B cell (primary cell): ENCODE data around the gene MTCL1. TPM values are rescaled to one million over a fixed set of nuclear protein-coding genes. Genes with fewer than 3 reads are reported as not detected.

Experiments
- ATAC-seq: fragments of 200-7000 bp; cut with Tn5 transposase; one replicate; pipeline ENCODE4 v1.10.0; 2021; ENCODE audit warnings: low read depth, mild to moderate bottlenecking, moderate number of reproducible peaks, moderate library complexity
- CTCF ChIA-PET: fragments of 350-600 bp; sonication (Branson Sonifier 250); formaldehyde crosslinking; loops from one replicate; lab custom pipeline; 2021; ENCODE audit warnings: antibody characterized with exemption, inconsistent platforms; lab: Charles Lee
- POLR2A ChIA-PET: fragments of 350-600 bp; sonication (Branson Sonifier 250); formaldehyde crosslinking; loops from one replicate; lab custom pipeline; 2021; ENCODE audit warnings: antibody characterized with exemption; lab: Charles Lee
- DNase-seq: peaks from one replicate; pipeline ENCODE4 v3.0.0; 2013
- H2AFZ ChIP-seq: 2 replicates; pipeline ENCODE4 v1.6.1; 2012; ENCODE audit warnings: mild to moderate bottlenecking, low read depth, low read length; ENCODE audit not compliant: insufficient read depth, poor library complexity, severe bottlenecking
- H3K27ac ChIP-seq, 2 donors: 1 replicate in 1 of 2; 2 replicates in 1 of 2; pipeline ENCODE4 v1.5.1; 2012 to 2013; ENCODE audit warnings: low read length in 2 of 2, mild to moderate bottlenecking in 2 of 2, moderate library complexity in 1 of 2
- H3K27me3 ChIP-seq, 4 experiments: fragments of 200-600 bp in 1 of 4; sonication (generic) in 1 of 4; replicated peaks in 1 of 4; 1 replicate in 2 of 4; 2 replicates in 2 of 4; pipeline versions ENCODE4 v1.6.1 to v1.7.0; 2013 to 2016; ENCODE audit warnings: low read length in 3 of 4, mild to moderate bottlenecking in 2 of 4, mixed read lengths in 1 of 4, moderate library complexity in 1 of 4; ENCODE audit not compliant: insufficient read depth in 4 of 4, control insufficient read depth in 3 of 4; ENCODE audit errors: control extremely low read depth in 1 of 4
- H3K36me3 ChIP-seq, 2 experiments: replicated peaks in 1 of 2; 1 replicate in 1 of 2; 2 replicates in 1 of 2; pipeline versions ENCODE4 v1.6.1 to v1.7.1; 2013; ENCODE audit warnings: low read length in 1 of 2; ENCODE audit not compliant: insufficient read depth in 2 of 2, control insufficient read depth in 1 of 2; ENCODE audit errors: control extremely low read depth in 1 of 2, extremely low read depth in 1 of 2
- H3K4me1 ChIP-seq, 2 donors: fragments of 200-600 bp in 1 of 2; sonication (generic) in 1 of 2; 1 replicate in 1 of 2; 2 replicates in 1 of 2; pipeline versions ENCODE4 v1.5.1 to v1.6.1; 2013 to 2017; ENCODE audit warnings: low read length in 2 of 2; ENCODE audit not compliant: control insufficient read depth in 2 of 2, insufficient read depth in 2 of 2
- H3K4me2 ChIP-seq: replicated peaks from 2 replicates; pipeline ENCODE3; 2012; ENCODE audit warnings: mild to moderate bottlenecking, low read depth, low read length; ENCODE audit not compliant: poor library complexity, severe bottlenecking
- H3K4me3 ChIP-seq, 5 experiments: fragments of 200-600 bp in 1 of 5; sonication (generic) in 1 of 5; 1 replicate in 3 of 5; 2 replicates in 2 of 5; pipeline versions ENCODE4 v1.5.1 to v1.7.0; 2011 to 2016; ENCODE audit warnings: low read length in 4 of 5, mild to moderate bottlenecking in 4 of 5, low read depth in 2 of 5, control low read depth in 1 of 5, moderate library complexity in 1 of 5; ENCODE audit not compliant: insufficient read depth in 1 of 5; ENCODE audit errors: control extremely low read depth in 1 of 5, extremely low read depth in 1 of 5
- H3K79me2 ChIP-seq: fragments of 200-600 bp; sonication (generic); one replicate; pipeline ENCODE4 v1.6.0; 2016; ENCODE audit warnings: low read length; ENCODE audit not compliant: control insufficient read depth, insufficient read depth
- H3K9ac ChIP-seq: fragments of 200-600 bp; sonication (generic); 2 replicates; pipeline ENCODE4 v1.6.1; 2017; ENCODE audit warnings: mild to moderate bottlenecking, low read length, moderate library complexity
- H3K9me3 ChIP-seq, 3 donors: one replicate each; pipeline versions ENCODE4 v1.6.1 to v1.7.1; 2013; ENCODE audit warnings: low read length in 2 of 3; ENCODE audit not compliant: control insufficient read depth in 2 of 3, insufficient read depth in 1 of 3; ENCODE audit errors: control extremely low read depth in 1 of 3
- H4K20me1 ChIP-seq: 2 replicates; pipeline ENCODE4 v1.6.0; 2012; ENCODE audit warnings: mild to moderate bottlenecking, low read length; ENCODE audit not compliant: insufficient read depth, control insufficient read depth, poor library complexity, severe bottlenecking
- H3K27ac Mint-ChIP-seq: one replicate; pipeline ENCODE4 v1.8.0; 2021; ENCODE audit warnings: mixed read lengths
- H3K27me3 Mint-ChIP-seq: one replicate; pipeline ENCODE4 v1.8.0; 2021; ENCODE audit warnings: mixed read lengths
- H3K4me1 Mint-ChIP-seq: one replicate; pipeline ENCODE4 v1.8.0; 2021; ENCODE audit warnings: mixed read lengths
- H3K4me3 Mint-ChIP-seq: one replicate; pipeline ENCODE4 v1.8.0; 2021; ENCODE audit warnings: mixed read lengths
- H3K9me3 Mint-ChIP-seq: one replicate; pipeline ENCODE4 v1.8.0; 2022; ENCODE audit warnings: mixed read lengths; ENCODE audit not compliant: insufficient read depth
- CTCF ChIP-seq: fragments of 200-600 bp; IDR thresholded peaks from one replicate; pipeline ENCODE4 v1.8.0; 2022; ENCODE audit warnings: antibody characterized with exemption, mild to moderate bottlenecking
- EZH2 ChIP-seq: IDR thresholded peaks from 2 replicates; pipeline ENCODE4 v1.6.1; 2012; ENCODE audit warnings: borderline replicate concordance, low read depth, mild to moderate bottlenecking, moderate library complexity, low read length; ENCODE audit not compliant: insufficient read depth, poor library complexity, severe bottlenecking
- WGBS: methylation state at CpG from one replicate; pipeline ENCODE4 v1.1.5; 2013; ENCODE audit warnings: missing lambda C conversion rate; ENCODE audit not compliant: insufficient coverage; 5-methylcytosine and 5-hydroxymethylcytosine counted together
- intact Hi-C: fragments of 100-400 bp; cut with micrococcal nuclease; formaldehyde crosslinking; loops from one replicate; pipeline ENCODE4 v1.10.0; 2022
- polyA plus RNA-seq: library from polyadenylated mRNA; depleted of rRNA; stranded (reverse); fragments of >200 nt; gene quantifications from 2 replicates; pipeline ENCODE4 v1.2.3, GENCODE V29; 2012
- total RNA-seq, 2 donors: library from RNA; stranded (reverse); fragments of 120-200 nt in 1 of 2; gene quantifications; 1 replicate in 1 of 2; 2 replicates in 1 of 2; pipeline versions ENCODE4 v1.2.3 to v1.2.4, GENCODE V29; 2013 to 2022

MTCL1 gene
- total and polyA plus RNA-seq, 2 donors (not counting 1 experiment from before 2014, with no cell fraction given) = 2.7 to 5.8 TPM

GRCh38 chr18:8704361-8705237 lies 757 bp upstream of the MTCL1 start:
- Histone ChIP-seq H2AFZ (peak overlapping the region; percentile 96), H3K4me1 (peaks cover 22 to 27% of the 10 kb centered on the region in 2 donors), H3K36me3 (no peaks in the 10 kb centered on the region), H3K9me3 (peaks cover 0 to 7% (median 0%) of the 10 kb centered on the region in 3 donors), H4K20me1 (no peaks in the 10 kb centered on the region), H3K9ac (peak overlapping the region; percentile 83), H3K27ac (peak overlapping the region; percentile 35 to 40), H3K4me2 (peak overlapping the region; percentile 96), H3K79me2 (no peaks in the 10 kb centered on the region), H3K4me3 (peak overlapping the region; percentile 43 to 89 (median 64)), H3K27me3 (peaks cover 0 to 38% (median 19%) of the 10 kb centered on the region in 4 experiments)
- no peaks in the 10 kb centered on the region for H3K9me3 Mint-ChIP-seq
- no peak for TF ChIP-seq CTCF
- no peak for TF ChIP-seq EZH2
- H3K4me3 Mint-ChIP-seq = peak overlapping the region; percentile 96
- ChIA-PET POLR2A (no interaction called here), CTCF (interaction anchor here (0.7 to 2.4 kb wide), 5 partner anchors 8 to 283 kb away, joined by 3 to 6 read pairs (median 4); no protein-coding TSS in a partner anchor)
- DNase-seq = peak; percentile 90
- WGBS = under 1% methylated on average over 60 of the region's 64 CpGs
- ATAC-seq = peak; percentile 90
- peak overlapping the region; percentile 88 for H3K27ac Mint-ChIP-seq
- intact Hi-C loops = loop anchor here (1.0 to 10.0 kb wide), 8 partner anchors 8 to 1208 kb away; partner anchors contain the start of genes NDUFV2, PPP4R1, RAB12 and RALBP1
- H3K27me3 Mint-ChIP-seq = peaks cover 31% of the 10 kb centered on the region
- peaks cover 27% of the 10 kb centered on the region for H3K4me1 Mint-ChIP-seq
